Bronchial epithelial cell (primary cell): ENCODE data around the gene UGT8. TPM values are rescaled to one million over a fixed set of nuclear protein-coding genes. Genes with fewer than 3 reads are reported as not detected.

Experiments
- DNase-seq: peaks from one replicate; pipeline ENCODE4 v3.0.0-alpha.2; 2010; ENCODE audit warnings: low read depth
- FAIRE-seq: peaks from 2 replicates; lab custom pipeline; 2011; peaks lifted over from hg19 to GRCh38; lab: Jason Lieb, UNC
- H3K27me3 ChIP-seq: 2 replicates; pipeline ENCODE4 v1.5.1; 2011; ENCODE audit warnings: low read length; ENCODE audit not compliant: control insufficient read depth, insufficient read depth
- H3K36me3 ChIP-seq: 2 replicates; pipeline ENCODE4 v1.5.1; 2011; ENCODE audit warnings: low read length; ENCODE audit not compliant: control insufficient read depth, insufficient read depth
- H3K4me3 ChIP-seq: 2 replicates; pipeline ENCODE4 v1.5.1; 2011; ENCODE audit warnings: mild to moderate bottlenecking, low read depth, low read length, control low read depth
- CTCF ChIP-seq: IDR thresholded peaks from 2 replicates; pipeline ENCODE4 v1.5.1; 2011; ENCODE audit warnings: mild to moderate bottlenecking, moderate library complexity, low read length, control low read depth, inconsistent platforms; ENCODE audit not compliant: insufficient read depth, severe bottlenecking
- total RNA-seq: library from RNA; depleted of rRNA; stranded (reverse); fragments of >200 nt; gene quantifications from 2 replicates; pipeline ENCODE4 v1.2.1, GENCODE V29; 2014

Gene UGT8
- total RNA-seq, 1 donor from 2014 or later = under 0.01 TPM

- no peak for TF ChIP-seq CTCF
- no peak for FAIRE-seq
- H3K4me3 ChIP-seq = no peak overlapping the region
- H3K27me3 ChIP-seq = no peaks in the 10 kb centered on the region
- no peaks in the 10 kb centered on the region for H3K36me3 ChIP-seq
- DNase-seq = no peak
Observed at GRCh38 chr4:114688059-114688458, 89.5 kb downstream of the UGT8 start.

GRCh38 chr4:114690571-114690970 lies 92.0 kb downstream of the UGT8 start:
- no peak for TF ChIP-seq CTCF
- Histone ChIP-seq H3K4me3 (no peak overlapping the region), H3K36me3 (no peaks in the 10 kb centered on the region), H3K27me3 (no peaks in the 10 kb centered on the region)
- DNase-seq (no peak), FAIRE-seq (no peak)

- DNase-seq (no peak), FAIRE-seq (no peak)
- Histone ChIP-seq H3K27me3 (no peaks in the 10 kb centered on the region), H3K4me3 (no peak overlapping the region), H3K36me3 (no peaks in the 10 kb centered on the region)
- no peak for TF ChIP-seq CTCF
Observed at GRCh38 chr4:114691865-114692264, 93.3 kb downstream of the UGT8 start.

GRCh38 chr4:114692958-114693357 lies 94.4 kb downstream of the UGT8 start:
- no peaks in the 10 kb centered on the region for H3K36me3 ChIP-seq
- DNase-seq (no peak), FAIRE-seq (no peak)
- no peak for TF ChIP-seq CTCF
- no peak overlapping the region for H3K4me3 ChIP-seq
- H3K27me3 ChIP-seq = no peaks in the 10 kb centered on the region

GRCh38 chr4:114694770-114695169 lies 96.2 kb downstream of the UGT8 start:
- DNase-seq = peak; percentile 46
- Histone ChIP-seq H3K27me3 (no peaks in the 10 kb centered on the region), H3K36me3 (no peaks in the 10 kb centered on the region), H3K4me3 (no peak overlapping the region)
- no peak for FAIRE-seq
- peak; percentile 31 for TF ChIP-seq CTCF

GRCh38 chr4:114698231-114698630 lies 99.6 kb downstream of the UGT8 start:
- TF ChIP-seq CTCF = no peak
- no peak for FAIRE-seq

More at GRCh38 chr4:114698231-114698630, 99.6 kb downstream of the UGT8 start:
- no peak overlapping the region for H3K4me3 ChIP-seq
- H3K36me3 ChIP-seq = no peaks in the 10 kb centered on the region
- no peaks in the 10 kb centered on the region for H3K27me3 ChIP-seq
- DNase-seq = no peak
